Fibroblast of villous mesenchyme (primary cell): ENCODE results near the gene EXTL1. TPM values are rescaled to one million over a fixed set of nuclear protein-coding genes. Genes with fewer than 3 reads are reported as not detected.

Experiments
- DNase-seq: peaks from one replicate; pipeline ENCODE4 v3.0.0-alpha.2; 2010; ENCODE audit warnings: low read depth
- H3K4me3 ChIP-seq: 2 replicates; pipeline ENCODE4 v1.5.1; 2011; ENCODE audit warnings: low read depth, mild to moderate bottlenecking, low read length
- total RNA-seq: library from RNA; depleted of rRNA; stranded (reverse); fragments of >200 nt; gene quantifications from 2 replicates; pipeline ENCODE4 v1.2.3, GENCODE V29; 2012
- TF ChIP-seq, protein P1 (sequence below): IDR thresholded peaks from 2 replicates; pipeline ENCODE4 v1.5.1; 2012; ENCODE audit warnings: low read depth, mild to moderate bottlenecking, low read length; ENCODE audit not compliant: insufficient read depth

The EXTL1 gene
- total RNA-seq, 1 donor, result 6.0 TPM

DNA sequence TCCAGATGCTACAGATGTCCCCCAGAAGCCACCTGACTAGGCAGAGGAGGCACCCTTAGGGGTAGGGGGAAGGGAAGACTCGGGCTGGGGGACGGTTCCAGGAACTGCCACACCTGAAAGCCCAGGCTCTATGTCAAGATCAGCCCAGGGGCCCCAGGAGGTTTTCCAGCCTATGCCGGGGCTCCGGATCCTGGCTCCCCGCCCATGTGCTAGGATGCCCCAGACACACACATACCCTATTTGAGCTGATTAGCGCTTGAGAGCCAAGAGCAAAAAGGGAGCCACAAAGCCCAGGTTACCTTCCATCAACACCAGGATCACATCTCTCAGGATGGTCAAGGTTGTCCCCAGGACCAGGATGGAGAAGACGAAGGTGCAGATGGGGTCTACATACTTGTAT, 19.8 kb downstream of the EXTL1 start:
- DNase-seq, result no peak
- no peak overlapping the region for H3K4me3 ChIP-seq
- TF ChIP-seq, protein P1, sequence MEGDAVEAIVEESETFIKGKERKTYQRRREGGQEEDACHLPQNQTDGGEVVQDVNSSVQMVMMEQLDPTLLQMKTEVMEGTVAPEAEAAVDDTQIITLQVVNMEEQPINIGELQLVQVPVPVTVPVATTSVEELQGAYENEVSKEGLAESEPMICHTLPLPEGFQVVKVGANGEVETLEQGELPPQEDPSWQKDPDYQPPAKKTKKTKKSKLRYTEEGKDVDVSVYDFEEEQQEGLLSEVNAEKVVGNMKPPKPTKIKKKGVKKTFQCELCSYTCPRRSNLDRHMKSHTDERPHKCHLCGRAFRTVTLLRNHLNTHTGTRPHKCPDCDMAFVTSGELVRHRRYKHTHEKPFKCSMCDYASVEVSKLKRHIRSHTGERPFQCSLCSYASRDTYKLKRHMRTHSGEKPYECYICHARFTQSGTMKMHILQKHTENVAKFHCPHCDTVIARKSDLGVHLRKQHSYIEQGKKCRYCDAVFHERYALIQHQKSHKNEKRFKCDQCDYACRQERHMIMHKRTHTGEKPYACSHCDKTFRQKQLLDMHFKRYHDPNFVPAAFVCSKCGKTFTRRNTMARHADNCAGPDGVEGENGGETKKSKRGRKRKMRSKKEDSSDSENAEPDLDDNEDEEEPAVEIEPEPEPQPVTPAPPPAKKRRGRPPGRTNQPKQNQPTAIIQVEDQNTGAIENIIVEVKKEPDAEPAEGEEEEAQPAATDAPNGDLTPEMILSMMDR, result no peak

DNA sequence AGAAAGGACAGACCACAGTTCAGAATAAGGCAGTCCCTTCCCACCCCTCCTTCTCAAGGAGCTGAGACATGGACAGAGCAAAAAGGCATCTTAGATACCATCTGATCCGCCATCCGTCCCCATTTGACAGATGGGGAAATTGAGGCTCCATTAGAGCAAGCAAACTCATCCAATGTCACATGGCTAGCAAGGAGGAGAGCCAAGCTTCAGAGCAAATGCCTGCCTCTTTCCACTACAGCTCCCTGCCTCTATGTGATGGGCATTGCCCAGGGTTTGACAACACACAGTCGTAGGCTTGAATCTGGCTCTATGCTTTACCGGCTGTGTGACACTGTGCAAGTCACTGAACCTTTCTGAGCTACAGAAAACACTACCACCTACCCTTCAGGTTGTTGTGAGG, 20.4 kb downstream of the EXTL1 start:
- no peak overlapping the region for H3K4me3 ChIP-seq
- TF ChIP-seq, protein P1, result no peak
- no peak for DNase-seq

DNA sequence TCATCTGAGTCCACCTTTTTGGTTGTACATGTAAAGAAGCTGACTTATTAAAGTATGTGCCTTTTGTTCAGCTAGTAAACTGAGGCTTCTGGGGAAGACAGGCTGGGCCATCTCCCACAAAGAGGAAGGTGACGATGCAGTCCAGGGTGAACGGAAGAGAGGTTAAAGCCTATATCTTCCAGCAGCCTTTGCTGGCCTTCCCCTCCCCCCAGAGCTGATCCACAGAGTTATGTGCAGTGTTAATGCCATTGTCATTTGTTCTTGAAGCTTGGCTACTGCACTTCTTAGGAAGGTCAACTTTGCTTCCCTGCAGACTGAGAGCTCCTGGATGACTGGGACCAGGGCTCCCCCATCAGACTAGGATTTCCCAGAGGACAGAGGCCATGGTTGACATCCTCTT, 22.2 kb downstream of the EXTL1 start:
- TF ChIP-seq, protein P1, result no peak
- no peak overlapping the region for H3K4me3 ChIP-seq
- no peak for DNase-seq

DNA sequence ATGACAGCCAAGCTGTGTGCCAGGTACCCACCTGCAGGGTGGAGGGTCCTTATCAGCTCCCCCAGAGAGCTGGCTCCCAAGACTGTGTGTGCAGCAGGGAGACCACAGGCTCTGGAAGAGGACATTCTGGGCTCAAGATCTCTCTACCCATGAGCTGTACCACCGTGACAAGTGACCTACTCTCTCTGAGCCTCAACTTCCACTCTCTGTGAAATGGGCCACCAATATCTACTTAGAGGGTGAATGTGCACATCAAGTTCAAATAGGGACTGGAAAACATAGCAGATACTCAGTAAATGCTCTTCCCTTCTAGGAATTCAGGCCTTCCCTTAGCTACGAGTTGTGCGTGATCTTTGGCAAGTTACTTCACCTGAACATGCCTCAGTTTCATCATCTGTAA, 22.8 kb downstream of the EXTL1 start:
- TF ChIP-seq, protein P1, result no peak
- DNase-seq, result no peak
- H3K4me3 ChIP-seq, result no peak overlapping the region

DNA sequence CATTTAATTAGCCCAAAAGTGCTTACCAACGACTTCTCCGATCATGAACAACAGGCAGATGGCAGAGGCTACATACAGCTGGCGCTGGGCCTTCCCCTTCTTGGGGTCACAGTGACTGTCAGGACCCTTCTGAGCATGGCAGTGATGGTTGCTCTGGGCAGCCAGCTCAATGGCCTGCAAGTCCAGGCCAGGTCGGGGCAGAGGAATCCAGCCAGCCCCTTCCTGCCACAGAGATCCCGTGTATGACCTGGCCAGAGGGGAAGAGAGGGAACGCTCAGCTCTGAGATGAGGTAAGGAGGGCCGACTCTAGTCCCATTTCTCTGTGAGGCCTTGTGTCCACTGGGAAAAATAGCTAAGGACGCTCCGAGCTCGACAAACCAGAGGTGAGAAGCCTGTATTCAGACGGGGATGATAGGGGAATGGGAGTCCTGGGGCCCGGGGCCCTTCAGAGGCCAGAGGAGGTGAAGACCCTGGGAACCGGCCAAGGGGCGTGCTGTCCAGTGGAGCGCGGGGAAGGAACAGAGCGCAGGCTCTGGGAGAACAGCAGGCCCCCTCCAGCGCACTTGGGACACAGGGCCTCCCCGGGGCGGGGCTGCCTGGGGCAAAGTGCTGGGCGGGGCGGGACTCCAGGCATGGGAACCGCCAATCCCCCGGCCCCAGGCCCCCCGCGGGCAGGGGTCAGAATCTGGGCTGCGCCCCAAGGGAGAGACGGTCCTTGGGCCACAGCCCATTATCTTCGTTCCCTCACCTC, 23.6 kb downstream of the EXTL1 start:
- no peak overlapping the region for H3K4me3 ChIP-seq
- TF ChIP-seq, protein P1, result no peak
- DNase-seq, result no peak

DNA sequence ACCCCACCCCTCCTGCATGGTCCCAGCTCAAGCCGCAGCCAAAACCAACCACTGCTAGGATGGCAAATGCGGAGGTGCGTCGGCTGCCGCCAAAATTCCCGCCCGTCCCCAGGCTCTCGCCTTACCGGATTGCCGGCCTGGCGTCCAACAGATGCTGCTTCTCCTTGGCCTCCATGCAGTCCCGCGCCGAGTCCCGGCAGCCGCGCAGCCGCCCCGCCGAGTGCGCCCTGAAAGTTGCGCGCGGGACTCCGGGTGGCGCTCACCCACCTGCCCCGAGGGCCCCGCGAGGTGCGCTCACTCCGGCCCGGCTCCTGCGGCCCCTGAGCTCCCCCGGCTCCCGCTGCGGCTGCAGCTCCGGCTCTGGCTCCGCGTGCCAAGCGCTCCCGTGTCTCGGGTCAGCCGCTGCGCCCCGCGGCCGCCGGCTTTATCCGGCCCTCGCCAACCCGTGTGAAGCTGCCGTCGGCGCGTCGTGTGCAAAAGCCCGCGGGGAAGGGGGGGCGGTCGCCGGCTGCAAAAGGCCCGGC, 24.2 kb downstream of the EXTL1 start, which contains the start of gene SLC30A2:
Gene SLC30A2 (minus strand): TSS at position 397 of the 524 bp plus-strand sequence. CDS start 222 bp downstream, at position 175.
- DNase-seq, result no peak
- TF ChIP-seq, protein P1, result no peak
- no peak within 1 kb of the TSS for H3K4me3 ChIP-seq
